Measurements from ENCODE around the gene ERRFI1. TPM values are rescaled to one million over a fixed set of nuclear protein-coding genes. Genes with fewer than 3 reads are reported as not detected.
A peak's percentile ranks its signal among the peaks of the same experiment; 100 is the strongest.

The ERRFI1 gene
- total RNA-seq, 1 experiment from 2014 or later, result 44.4 TPM

- TF ChIP-seq, protein P1, sequence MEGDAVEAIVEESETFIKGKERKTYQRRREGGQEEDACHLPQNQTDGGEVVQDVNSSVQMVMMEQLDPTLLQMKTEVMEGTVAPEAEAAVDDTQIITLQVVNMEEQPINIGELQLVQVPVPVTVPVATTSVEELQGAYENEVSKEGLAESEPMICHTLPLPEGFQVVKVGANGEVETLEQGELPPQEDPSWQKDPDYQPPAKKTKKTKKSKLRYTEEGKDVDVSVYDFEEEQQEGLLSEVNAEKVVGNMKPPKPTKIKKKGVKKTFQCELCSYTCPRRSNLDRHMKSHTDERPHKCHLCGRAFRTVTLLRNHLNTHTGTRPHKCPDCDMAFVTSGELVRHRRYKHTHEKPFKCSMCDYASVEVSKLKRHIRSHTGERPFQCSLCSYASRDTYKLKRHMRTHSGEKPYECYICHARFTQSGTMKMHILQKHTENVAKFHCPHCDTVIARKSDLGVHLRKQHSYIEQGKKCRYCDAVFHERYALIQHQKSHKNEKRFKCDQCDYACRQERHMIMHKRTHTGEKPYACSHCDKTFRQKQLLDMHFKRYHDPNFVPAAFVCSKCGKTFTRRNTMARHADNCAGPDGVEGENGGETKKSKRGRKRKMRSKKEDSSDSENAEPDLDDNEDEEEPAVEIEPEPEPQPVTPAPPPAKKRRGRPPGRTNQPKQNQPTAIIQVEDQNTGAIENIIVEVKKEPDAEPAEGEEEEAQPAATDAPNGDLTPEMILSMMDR (conservative IDR thresholded peaks at IDR 0.05; ENCODE audit: low read depth, low read length), result peak; percentile 69
- no peak for TF ChIP-seq EZH2 (IDR thresholded peaks at IDR 0.05; ENCODE audit: borderline replicate concordance, low read depth, low read length, poor library complexity, severe bottlenecking)
- peaks cover 24% of the 10 kb centered on the region for H3K4me1 ChIP-seq (ENCODE audit: insufficient read depth, low read length, poor library complexity, severe bottlenecking)
- H3K36me3 ChIP-seq (ENCODE audit: insufficient read depth, low read length, poor library complexity, severe bottlenecking), result no peaks in the 10 kb centered on the region
- ChIA-PET POLR2A (ENCODE audit: low non-redundant PET) (no interaction called here), CTCF (interaction anchor here (0.7 to 1.6 kb wide), 5 partner anchors 12 to 318 kb away, joined by 3 to 13 read pairs (median 3); no protein-coding TSS in a partner anchor)
- BruUV-seq (replicated peaks), result no TSS peak
- no peaks in the 10 kb centered on the region for H3K27me3 ChIP-seq (replicated peaks; ENCODE audit: insufficient read depth, low read depth, low read length, poor library complexity)
- no peak overlapping the region for H3K4me3 ChIP-seq (ENCODE audit: low read depth, low read length, poor library complexity, severe bottlenecking)
- no peak overlapping the region for H3K27ac ChIP-seq (ENCODE audit: low read depth, low read length, poor library complexity, severe bottlenecking)
- intact Hi-C loops (cut with micrococcal nuclease; ENCODE audit: unreplicated experiment), result loop anchor here (1.0 to 2.0 kb wide), 2 partner anchors 208 to 283 kb away; no protein-coding TSS in a partner anchor
- H3K9me3 ChIP-seq (ENCODE audit: low read depth, low read length, poor library complexity, severe bottlenecking), result no peaks in the 10 kb centered on the region
- DNase-seq (ENCODE audit: low spot score), result peak; percentile 63
Measured at GRCh38 chr1:8031176-8031785, 5.2 kb upstream of the ERRFI1 start.

GRCh38 chr1:8028571-8028910 is 2.4 kb upstream of the ERRFI1 start:
- no peaks in the 10 kb centered on the region for H3K9me3 ChIP-seq (ENCODE audit: low read depth, low read length, poor library complexity, severe bottlenecking)
- no peak overlapping the region for H3K27ac ChIP-seq (ENCODE audit: low read depth, low read length, poor library complexity, severe bottlenecking)
- ChIA-PET POLR2A (ENCODE audit: low non-redundant PET) (no interaction called here), CTCF (no interaction called here)
- H3K36me3 ChIP-seq (ENCODE audit: insufficient read depth, low read length, poor library complexity, severe bottlenecking), result no peaks in the 10 kb centered on the region
- DNase-seq (ENCODE audit: low spot score), result no peak
- peaks cover 36% of the 10 kb centered on the region for H3K4me1 ChIP-seq (ENCODE audit: insufficient read depth, low read length, poor library complexity, severe bottlenecking)
- no TSS peak for BruUV-seq (replicated peaks)
- intact Hi-C loops (cut with micrococcal nuclease; ENCODE audit: unreplicated experiment), result no loop called here
- H3K4me3 ChIP-seq (ENCODE audit: low read depth, low read length, poor library complexity, severe bottlenecking), result no peak overlapping the region
- no peak for TF ChIP-seq EZH2 (IDR thresholded peaks at IDR 0.05; ENCODE audit: borderline replicate concordance, low read depth, low read length, poor library complexity, severe bottlenecking)
- TF ChIP-seq, protein P1 (conservative IDR thresholded peaks at IDR 0.05; ENCODE audit: low read depth, low read length), result no peak
- no peaks in the 10 kb centered on the region for H3K27me3 ChIP-seq (replicated peaks; ENCODE audit: insufficient read depth, low read depth, low read length, poor library complexity)

DNA sequence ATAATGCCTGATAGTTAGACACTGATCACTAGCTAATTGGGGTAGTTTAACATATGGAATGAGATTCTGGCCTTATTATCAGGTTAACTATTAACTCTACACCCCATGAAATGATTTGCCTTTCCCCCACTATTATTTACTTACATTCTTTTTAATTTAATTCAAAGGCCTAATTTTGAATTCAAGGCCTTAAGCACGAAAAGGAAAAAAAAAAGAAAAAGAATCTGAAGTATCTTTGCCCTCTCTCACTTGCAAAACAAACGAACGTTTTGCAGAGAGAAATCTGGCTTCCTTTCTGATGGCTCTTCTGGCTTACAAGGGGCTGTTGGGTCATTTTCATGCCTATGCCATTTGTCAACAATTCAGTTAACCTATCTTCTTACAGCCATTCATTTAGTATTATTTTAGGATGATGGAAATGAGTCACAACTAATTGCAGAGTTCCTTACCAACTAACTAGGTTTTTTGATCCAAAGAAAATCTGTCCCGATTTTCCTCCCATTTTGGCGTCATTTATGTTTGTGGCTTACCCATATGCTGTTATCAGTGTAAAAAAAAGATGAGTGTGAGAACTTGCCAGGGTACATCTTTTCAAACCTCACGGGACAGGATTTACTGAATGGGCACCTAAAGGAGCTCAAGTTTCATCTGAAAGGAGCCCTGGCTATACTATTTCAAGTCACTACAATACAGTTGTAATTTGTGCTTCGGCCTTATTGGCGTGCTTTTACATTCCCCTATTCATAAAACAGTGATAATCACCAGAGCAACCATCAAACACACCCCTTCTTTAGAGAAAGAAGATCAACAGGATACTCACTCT is 1.9 kb upstream of the ERRFI1 start:
- BruUV-seq (replicated peaks), result no TSS peak

More for the DNA sequence above, 1.9 kb upstream of the ERRFI1 start:
- ChIA-PET POLR2A (ENCODE audit: low non-redundant PET) (no interaction called here), CTCF (interaction anchor here (0.5 kb wide), 1 partner anchor 382 kb away, joined by 7 read pairs; no protein-coding TSS in a partner anchor)
- intact Hi-C loops (cut with micrococcal nuclease; ENCODE audit: unreplicated experiment), result no loop called here
- DNase-seq (ENCODE audit: low spot score), result peak; percentile 55
- no peaks in the 10 kb centered on the region for H3K9me3 ChIP-seq (ENCODE audit: low read depth, low read length, poor library complexity, severe bottlenecking)
- no peak overlapping the region for H3K27ac ChIP-seq (ENCODE audit: low read depth, low read length, poor library complexity, severe bottlenecking)
- peaks cover 40% of the 10 kb centered on the region for H3K4me1 ChIP-seq (ENCODE audit: insufficient read depth, low read length, poor library complexity, severe bottlenecking)
- TF ChIP-seq, protein P1 (conservative IDR thresholded peaks at IDR 0.05; ENCODE audit: low read depth, low read length), result no peak
- TF ChIP-seq EZH2 (IDR thresholded peaks at IDR 0.05; ENCODE audit: borderline replicate concordance, low read depth, low read length, poor library complexity, severe bottlenecking), result no peak
- no peaks in the 10 kb centered on the region for H3K36me3 ChIP-seq (ENCODE audit: insufficient read depth, low read length, poor library complexity, severe bottlenecking)
- H3K4me3 ChIP-seq (ENCODE audit: low read depth, low read length, poor library complexity, severe bottlenecking), result no peak overlapping the region
- H3K27me3 ChIP-seq (replicated peaks; ENCODE audit: insufficient read depth, low read depth, low read length, poor library complexity), result no peaks in the 10 kb centered on the region

Measured in A673 (cell line).